ENCODE measurements around the gene TFR2.

The TFR2 gene

GRCh38 chr7:100572281-100572948 lies 68.9 kb downstream of the TFR2 start:
- DNase-seq (ENCODE audit: low spot score) = no peak

- DNase-seq (ENCODE audit: low spot score) = no peak
These were observed 69.6 kb downstream of the TFR2 start for GRCh38 chr7:100571829-100572116.

GRCh38 chr7:100570954-100571828 lies 70.2 kb downstream of the TFR2 start:
- no peak for DNase-seq (ENCODE audit: low spot score)
